NCI-H748 (cell line): Measurements from ENCODE around the gene CCDC88C.
A peak's percentile ranks its signal among the peaks of the same experiment; 100 is the strongest.

Source experiments
- DNase-seq: peaks from one replicate; lab custom pipeline; 2025; ENCODE audit not compliant: unreplicated experiment; lab: John Stamatoyannopoulos, UW

The CCDC88C gene

DNA sequence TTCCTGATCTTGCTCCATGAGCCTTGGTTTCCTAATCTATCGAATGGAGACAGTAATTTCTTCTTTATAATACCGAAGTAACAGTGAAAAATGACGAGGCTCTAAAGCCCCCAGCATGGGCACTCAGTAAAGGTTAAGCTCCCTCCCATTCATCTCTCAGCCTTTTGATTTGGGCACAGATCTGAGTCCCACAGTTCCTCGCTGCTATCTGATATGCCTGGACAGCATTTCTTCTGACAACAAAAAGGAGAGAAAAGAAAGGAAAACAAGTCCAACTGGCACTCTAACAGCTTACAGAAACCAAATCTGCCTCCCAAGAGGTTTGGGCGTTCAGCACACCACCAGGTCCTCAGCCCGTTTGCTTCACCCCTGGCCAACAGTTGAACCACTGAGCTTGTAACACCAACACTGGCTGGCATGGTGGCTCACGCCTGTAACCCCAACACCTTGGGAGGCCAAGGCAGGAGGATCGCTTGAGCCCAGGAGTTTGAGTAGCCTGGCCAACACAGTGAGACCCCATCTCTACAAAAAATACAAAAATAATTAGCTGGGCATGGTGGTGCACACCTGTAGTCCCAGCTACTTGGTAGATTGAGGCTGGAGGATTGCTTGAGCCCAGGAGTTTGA is 19.5 kb downstream of the CCDC88C start:
- DNase-seq, result no peak

GRCh38 chr14:91396959-91397815 is 20.4 kb downstream of the CCDC88C start:
- DNase-seq, result peak; percentile 34

GRCh38 chr14:91396013-91396660 is 21.5 kb downstream of the CCDC88C start:
- DNase-seq, result no peak

GRCh38 chr14:91395466-91395865 is 22.2 kb downstream of the CCDC88C start:
- DNase-seq, result no peak

DNA sequence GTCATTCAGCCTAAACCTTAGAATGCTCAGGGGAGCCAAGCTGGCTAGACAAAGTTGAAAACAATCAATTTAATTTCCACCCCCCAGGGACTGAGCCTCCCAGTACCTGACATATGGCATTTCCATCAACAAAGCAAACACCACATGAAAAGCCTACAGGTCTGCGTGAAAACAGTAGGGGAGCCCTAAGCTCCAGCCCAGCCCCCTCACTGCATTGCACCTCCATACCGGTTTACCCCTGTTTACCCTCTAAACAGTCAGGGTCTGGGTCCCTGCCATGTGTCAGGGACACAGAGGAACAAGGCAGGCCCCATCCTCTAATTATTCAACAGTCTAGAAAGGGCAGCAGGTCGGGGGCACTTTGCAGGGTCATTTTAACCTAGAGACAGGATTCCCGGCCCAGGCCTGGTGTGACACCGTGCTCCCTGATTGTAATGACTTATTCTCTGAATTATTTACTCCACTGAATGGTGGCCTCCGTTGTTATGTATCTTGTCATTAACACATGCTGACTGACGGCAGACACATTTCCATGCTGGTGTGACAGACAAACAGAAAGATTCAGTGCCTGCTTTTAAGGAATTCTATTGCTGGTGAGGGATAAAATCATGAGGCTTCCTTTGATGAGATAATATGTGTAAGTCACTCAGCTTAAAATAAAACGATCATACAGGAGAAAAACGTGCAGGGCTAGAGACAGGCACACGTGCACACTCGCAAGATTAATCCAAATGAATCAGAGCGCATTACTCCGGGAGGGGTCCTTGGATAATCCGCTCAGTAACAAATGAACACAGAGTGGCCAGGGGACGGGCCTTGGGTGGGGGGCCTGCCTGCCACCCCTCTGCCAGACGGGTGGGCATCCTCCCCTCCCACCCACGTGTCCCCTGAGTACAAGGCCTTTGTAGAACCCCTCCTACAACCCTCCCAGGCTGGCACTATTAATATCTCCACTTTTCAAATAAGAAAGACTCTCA is 23.2 kb downstream of the CCDC88C start:
- DNase-seq, result peak; percentile 62

GRCh38 chr14:91392623-91393303 is 24.9 kb downstream of the CCDC88C start:
- no peak for DNase-seq

DNA sequence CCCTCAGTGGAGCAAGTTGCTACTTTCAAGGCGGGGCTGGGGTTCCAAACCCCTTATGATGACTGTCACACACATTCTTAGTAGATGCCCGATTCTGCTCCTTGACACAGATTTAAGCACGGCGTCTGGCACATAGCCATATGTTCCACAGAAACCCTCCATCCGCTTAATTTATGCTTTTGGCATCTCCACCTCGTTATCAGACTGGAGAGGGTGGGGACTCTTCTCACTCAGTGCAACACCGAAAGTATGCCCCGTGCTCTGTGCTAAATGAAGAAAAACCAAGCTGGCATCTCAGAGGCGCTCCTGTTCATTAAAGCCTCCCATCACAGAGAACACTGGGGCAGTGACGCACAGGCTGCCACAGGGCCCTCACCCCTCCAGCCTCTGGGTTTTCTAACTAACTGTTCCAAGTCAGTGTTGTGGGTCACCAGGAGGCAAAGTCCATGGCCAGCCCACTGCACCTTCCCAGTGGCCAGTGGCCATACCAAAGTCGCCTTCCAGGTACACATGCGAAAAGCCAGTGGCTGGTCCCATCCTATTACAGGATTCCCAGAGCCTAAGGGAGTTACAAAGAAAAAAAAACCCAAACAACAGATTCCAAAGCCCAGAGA is 27.3 kb downstream of the CCDC88C start:
- no peak for DNase-seq

DNA sequence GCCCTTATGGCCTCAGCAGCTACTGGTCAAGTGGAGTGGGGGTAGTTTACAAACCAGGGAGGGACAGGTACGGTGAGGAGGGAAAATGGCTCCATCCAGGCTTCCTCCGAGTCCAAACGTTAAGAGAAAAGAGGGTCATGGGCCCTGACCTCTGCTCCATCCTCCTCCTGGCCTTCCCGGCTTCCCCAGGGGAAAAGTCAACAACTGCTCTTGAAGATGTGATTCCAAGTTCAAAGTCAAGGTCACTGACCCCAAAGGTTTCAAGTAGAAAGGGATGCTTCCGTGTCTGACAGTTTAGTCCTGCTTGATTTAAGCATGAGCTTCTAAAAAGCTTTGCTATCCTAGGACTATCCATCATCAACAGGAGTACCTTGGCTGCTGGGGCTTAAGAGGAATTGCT is 28.5 kb downstream of the CCDC88C start:
- no peak for DNase-seq

DNA sequence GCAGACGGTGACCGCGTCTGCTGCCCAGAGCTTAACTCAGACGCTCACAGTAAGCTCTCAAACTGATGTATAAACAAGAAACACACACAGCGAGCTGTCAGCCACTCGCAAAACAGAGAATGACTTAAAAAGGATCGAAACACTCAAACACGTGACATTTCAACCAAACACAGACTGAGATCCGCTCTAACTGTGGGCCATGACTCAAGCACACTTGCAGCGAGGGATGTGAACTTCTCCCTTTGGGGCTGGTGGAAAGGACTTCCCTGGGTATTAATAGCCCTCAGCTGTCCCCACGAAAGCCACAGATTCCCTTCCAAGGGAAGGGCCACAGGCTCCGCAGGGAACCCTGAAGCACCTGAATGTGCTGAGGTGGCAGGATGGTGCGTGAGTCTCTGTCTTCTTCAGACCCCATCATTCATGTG is 29.1 kb downstream of the CCDC88C start:
- no peak for DNase-seq

DNA sequence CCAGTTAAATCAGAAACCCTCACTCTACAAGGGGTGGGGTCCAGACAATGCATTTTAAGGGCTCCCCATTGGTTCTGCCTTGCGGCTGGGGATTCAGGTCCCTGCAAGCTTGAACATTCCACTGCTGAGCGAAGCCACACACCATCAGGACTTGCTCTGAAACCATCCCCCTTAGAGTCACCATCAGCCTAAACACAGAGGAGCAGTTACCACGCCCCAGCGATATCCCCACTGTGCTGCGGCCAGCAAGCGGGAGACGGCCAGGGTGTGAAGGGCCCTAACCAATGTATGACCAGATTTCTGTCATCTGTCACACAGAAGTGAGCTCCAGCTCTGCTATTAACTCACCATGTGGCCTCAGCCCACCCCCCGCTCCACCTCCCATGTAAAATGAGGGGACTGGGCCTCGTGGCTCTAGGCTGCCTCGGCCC is 29.7 kb downstream of the CCDC88C start:
- DNase-seq, result no peak

DNA sequence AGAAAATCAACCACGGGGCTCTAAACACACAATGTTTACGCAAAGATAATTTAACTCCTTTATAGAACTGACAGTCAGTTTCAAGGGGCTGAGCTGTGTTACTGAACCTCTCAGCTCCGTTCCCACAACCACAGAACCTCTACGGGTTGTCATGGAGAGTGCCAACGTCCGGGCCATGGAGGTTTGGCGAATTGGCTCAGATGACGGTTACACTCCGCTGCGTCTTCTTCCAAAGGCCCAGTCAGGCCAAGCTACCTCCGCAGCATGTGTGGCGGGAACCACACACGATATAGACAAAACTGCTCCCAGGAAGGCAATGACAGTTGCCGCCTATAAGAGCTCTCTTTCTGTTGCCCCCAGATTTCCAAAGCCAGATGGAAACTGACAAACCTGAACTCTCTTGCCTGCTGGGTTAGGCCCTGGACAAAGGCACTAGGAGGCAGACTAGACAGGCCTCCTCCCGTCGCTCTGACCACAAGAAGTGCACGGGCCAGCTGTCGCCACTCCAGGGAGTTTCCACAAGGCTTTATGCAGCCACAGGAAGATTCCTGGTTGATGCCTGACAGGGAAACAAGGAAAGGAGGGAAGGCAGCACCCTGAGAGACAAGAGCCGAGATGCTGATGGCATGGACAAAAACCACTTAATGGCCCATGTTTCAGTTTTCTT is 30.3 kb downstream of the CCDC88C start:
- no peak for DNase-seq

DNA sequence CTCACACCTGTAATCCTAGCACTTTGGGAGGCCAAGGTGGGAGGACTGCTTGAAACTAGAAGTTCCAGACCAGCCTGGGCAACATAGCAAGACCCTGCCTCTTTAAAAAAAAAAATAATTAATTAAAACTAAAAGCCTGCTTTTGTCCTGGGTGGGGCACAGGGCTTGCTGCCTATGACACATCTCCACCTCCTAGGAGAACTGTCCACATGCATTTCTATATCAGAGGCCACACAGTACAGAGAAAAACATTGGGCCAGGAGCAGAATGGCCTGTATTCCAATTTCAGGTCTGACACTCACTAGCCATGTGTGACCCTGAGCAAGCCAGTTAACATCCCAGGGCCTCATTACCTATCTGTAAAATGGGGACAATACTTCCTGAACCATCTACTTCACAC is 31.9 kb downstream of the CCDC88C start:
- DNase-seq, result no peak

DNA sequence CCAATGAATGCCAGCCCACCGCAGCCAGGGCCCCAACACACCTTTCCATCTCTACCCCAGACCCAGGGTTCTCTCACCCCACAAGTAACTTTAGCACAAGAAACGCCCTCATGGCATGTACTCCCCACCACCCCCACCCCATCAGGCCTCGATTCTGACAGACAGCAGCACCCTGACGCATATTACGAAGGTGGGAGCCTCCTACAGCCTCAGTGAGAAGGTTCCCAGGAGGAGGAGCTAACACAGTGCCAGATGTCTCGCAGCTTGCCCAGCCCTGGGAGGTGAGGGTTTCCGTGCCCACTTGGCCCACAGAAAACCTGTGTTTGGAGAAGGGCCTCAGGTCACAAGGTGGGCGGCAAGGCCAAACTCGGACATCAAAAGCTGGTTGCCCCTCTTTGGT is 32.4 kb downstream of the CCDC88C start:
- DNase-seq, result no peak

DNA sequence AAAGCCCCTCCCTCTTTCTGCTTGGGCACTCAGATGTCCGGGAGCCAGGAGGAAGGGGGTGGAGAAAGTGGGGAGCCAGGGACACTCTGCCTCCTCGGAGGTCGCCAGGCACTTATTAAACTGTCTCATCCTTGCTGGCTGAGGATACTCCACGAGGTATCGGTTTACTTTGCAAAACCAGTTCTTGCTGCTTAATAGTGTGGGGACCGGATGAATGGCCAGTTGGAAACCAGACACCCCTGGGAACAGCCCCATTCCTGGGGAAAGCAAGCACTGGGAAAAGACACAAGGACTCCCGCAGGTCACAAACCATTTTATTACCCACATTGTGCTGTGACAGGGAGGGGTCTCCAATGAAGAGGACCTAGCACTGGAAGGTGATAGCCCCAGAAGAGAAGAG is 34.2 kb downstream of the CCDC88C start:
- peak; percentile 98 for DNase-seq

DNA sequence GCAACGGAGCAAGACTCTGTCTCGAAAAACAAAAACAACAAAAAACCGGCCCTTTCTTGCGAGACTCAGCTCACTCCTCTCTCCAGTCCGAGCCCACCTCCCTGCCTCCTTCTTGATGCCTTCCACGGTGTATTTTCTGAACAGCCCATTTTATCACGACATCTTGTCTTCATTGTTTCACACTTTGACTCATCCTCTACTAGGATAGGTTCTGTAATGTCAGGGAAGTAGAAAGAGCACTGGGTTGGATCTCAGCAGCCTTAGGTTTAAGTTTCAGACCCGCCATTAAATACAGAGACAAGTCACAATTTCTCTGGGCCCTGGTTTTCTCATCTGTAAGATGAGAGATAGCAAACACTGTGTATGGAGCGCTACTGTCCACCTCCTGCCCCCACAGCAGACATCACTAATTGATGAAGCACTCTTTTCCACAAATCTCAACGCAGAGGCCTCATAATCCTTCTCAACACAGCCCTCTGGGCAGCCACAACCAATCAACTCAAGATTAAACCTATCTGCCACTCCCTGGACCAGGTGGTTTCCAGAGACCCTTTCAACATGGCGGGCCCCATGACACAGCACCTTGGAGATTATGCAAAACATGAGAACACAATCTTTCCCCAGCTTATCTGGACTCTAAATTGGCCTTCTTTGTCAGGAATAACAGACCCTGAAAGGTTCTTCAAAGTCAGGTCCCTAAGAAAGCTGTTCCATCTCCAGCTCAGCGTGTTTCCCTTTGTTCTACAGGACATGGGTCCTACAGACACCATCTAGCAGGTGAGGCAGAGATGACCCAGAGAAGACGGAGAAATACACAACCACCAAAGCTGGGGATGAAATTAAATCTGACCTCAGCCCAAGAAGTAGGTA is 35.6 kb downstream of the CCDC88C start:
- DNase-seq, result peak; percentile 36

GRCh38 chr14:91380610-91381371 is 36.8 kb downstream of the CCDC88C start:
- DNase-seq, result peak; percentile 44

GRCh38 chr14:91380123-91380522 is 37.5 kb downstream of the CCDC88C start:
- DNase-seq, result no peak

DNA sequence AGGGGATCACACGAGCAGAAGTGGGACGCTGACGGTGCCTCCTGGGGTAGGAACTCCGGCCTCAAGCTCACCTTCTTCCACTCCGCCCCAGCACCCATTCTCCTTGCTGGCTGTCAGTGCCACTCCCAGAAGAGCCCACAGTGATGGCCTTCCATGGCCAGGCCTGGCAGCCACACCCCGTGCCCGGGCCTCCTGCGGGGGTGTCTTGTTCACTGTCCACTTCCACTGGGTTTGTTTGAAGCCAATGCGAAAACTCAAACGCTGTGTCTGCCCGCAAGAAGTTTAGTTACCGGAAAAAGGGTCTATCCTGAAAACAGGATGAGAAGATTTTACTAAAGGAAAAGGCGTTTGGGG is 38.1 kb downstream of the CCDC88C start:
- no peak for DNase-seq
